ENCODE results near the gene F3. TPM values are rescaled to one million over a fixed set of nuclear protein-coding genes. Genes with fewer than 3 reads are reported as not detected.

F3 gene
- polyA plus RNA-seq, 3 donors: 66.5 to 115 (median 95.5) TPM

DNA sequence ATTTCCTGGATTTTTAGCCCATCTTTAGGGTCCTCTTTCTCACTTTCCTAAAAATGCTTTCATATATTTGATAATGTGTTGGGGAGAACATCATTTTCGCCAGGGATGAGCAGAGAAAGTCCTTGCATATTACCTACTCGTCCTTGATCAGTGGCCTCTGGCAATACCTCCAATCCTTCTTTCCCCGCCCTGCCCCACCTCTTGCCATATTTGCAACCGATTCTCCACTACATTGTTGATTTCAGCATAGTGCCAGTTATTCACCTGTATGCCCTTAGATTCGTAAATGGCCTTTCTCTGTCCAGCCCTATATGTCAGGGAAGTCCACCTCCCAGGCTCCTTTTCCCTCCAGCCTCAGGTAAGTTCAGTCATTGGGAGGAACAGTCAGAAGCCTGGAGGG, 13.5 kb upstream of the F3 start:
- 90 to 96% (median 92%) methylated on average over 5 of the region's 5 CpGs for WGBS, 3 donors
- no peak overlapping the region for H3K27ac ChIP-seq (ENCODE audit: low read depth, low read length)

DNA sequence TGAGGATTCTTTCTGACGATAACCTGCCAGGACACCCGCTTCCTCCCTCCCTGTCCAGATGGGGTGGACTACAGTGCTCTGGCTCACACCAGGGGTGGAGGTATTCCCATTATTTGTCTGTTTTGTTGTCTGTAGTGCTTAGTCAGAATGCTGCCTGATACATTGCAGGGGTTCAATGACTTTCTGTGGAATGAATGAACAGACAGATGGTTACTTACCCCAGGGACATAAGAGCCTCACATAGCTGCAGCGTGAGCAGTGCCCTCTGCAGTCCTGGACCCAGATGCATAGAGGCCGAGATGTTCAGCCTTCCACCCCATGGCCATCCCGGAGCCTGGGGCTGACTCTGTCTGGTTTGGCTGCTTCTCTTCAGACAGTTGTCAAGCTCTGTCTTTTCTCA, 13.0 kb upstream of the F3 start:
- whole genome bisulfite sequencing, 3 donors: 91 to 92% (median 91%) methylated on average over 5 of the region's 5 CpGs
- H3K27ac ChIP-seq (ENCODE audit: low read depth, low read length): no peak overlapping the region

DNA sequence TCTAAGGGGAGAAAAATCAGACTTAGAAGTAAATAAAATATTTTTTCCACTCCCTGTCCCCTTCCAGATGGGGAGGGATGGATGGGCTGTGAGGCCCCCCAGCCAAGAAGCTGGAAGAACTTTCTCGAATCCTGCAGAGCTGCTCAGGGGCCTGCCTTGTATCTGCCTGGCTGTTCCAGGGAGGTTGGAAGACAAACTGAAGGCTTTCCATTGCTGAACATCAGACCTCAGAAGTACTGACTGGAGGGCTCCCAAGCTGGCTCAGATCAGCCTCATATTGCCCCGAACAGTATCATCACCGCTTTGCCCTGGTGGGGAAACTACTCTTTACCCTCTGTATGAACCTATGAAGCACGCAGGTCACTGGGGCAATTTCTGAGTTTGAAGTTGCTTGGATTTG, 12.4 kb upstream of the F3 start:
- 82 to 94% (median 85%) methylated on average over 4 of the region's 4 CpGs for WGBS, 3 donors
- H3K27ac ChIP-seq (ENCODE audit: low read depth, low read length): no peak overlapping the region

DNA sequence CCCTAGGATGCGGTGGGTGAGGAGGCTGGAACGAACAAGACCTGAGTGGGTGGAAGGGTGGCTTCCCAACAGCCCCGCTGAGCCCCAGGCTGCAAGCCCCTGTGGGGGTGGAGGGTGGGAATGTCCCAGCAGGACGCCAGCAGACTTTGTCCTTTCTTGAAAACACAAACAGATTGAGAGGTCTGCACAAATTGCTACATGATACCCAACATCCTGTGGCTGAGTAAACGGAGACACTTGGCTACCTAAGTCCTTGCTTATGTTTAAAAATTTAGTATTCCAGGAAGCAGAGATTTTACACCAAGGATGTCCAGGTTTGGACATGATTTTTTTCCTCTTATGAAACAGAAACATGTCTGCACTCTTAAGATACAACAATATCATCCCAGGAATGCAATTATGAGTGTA, 11.8 kb upstream of the F3 start:
- H3K27ac ChIP-seq (ENCODE audit: low read depth, low read length): no peak overlapping the region
- 41 to 58% (median 48%) methylated on average over 5 of the region's 5 CpGs for WGBS, 3 donors

DNA sequence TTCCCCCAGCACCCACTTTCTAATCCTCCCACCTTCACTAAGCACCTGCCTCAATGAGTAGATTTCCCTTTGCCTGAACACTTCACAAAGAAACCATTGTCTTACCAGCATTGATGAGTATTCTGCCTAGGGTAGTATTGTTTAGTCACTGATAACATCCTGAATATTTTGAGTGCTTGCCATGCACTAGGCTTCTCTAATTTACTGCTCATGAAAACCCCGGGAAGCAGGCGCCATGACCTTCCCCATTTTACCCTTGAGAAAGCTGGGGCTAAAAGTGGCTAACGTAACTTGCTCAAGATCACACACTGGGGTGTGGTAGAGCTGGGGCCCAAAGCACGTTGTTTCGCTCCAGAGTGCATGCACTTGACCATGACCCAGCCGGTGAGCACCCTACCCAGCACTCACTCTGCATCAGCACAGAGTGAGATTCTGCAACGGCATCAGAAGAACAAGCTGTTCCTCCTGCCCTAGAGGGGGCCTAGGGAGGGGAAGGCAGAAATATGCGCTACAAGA, 10.6 kb upstream of the F3 start:
- WGBS, 3 donors: 78 to 89% (median 84%) methylated on average over 8 of the region's 8 CpGs
- no peak overlapping the region for H3K27ac ChIP-seq (ENCODE audit: low read depth, low read length)

DNA sequence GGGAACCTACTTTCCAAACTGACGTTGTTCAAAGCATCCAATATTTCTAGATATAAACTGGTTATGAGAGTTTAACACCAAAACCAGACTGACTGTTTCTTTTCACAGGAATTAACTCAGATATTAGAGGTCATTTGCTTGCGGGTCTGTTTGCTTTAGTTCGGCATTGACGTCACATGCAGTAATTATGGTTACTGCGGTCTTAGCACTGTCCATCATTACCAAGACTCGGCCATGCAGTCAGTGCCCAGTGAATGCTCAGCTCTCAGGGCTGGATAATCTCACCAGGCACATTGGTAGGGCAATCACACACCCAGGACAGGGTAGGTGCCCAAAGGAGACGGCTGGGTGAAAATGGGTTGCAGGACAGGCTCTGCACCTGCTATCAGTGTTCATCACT, 9.9 kb upstream of the F3 start:
- 42 to 96% (median 96%) methylated on average over 7 of the region's 7 CpGs for WGBS, 3 donors
- H3K27ac ChIP-seq (ENCODE audit: low read depth, low read length): no peak overlapping the region

DNA sequence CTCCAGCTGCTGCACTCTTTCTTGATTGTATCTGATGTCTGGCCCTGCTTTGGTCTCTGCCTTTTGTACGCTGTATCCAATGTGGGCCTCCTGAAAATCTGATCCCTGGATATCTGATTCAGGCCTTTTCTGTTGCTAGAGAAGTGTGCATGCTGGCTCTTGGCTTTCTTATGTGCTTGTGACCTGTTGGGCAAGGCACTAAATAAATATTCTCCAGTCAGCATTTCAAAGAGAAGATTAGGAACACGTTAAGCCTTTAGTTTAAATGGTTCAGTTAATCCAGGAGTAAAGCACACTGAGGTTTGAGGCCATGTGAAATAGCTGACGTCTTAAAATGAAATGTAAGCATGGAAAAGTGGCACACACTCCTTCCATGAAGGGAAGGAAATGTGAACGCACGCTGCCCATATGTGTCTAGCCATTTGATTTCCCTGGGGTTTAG, 9.3 kb upstream of the F3 start:
- no peak overlapping the region for H3K27ac ChIP-seq (ENCODE audit: low read depth, low read length)
- WGBS, 3 donors: 43 to 81% (median 76%) methylated on average over 5 of the region's 5 CpGs

DNA sequence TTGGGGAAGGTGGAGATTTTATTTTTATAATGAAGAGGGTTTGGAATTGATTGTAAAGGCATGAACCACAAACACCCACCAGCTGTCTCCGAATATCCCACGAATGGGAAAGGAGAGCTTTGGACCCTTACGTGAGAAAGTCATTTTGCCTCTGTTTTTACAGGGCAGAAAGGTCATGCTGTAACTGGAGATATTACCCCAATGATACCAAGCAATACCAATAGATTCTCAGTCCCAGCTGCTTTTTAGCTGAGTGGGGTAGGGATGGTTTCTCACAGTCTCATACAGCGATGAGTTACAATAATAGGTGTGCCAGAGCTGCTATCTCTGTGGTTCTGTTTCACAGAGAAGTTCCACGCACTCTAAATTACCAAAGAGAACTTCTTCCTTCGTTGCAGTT, 8.8 kb upstream of the F3 start:
- H3K27ac ChIP-seq (ENCODE audit: low read depth, low read length): no peak overlapping the region
- WGBS, 3 donors: 64 to 88% (median 81%) methylated on average over 6 of the region's 6 CpGs

DNA sequence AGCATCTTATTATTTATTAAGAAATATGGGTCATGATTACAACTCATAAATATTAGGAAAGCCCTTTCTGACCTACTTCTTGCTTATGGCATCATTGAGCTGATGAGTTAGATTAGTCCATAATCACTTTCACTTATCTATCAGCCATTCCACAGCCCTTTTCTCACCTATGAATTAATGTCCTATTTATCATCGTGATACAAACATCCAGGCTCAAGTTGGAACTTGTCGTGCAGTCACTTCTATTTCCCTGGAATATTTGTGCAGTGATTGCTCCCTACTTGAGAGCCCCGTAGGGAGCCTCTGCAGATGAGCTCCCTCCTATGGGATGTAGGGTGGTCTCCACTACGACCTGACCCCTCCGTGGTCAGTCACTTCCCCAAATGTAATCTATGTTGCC, 8.1 kb upstream of the F3 start:
- 75 to 81% (median 76%) methylated on average over 5 of the region's 5 CpGs for WGBS, 3 donors
- H3K27ac ChIP-seq (ENCODE audit: low read depth, low read length): no peak overlapping the region

DNA sequence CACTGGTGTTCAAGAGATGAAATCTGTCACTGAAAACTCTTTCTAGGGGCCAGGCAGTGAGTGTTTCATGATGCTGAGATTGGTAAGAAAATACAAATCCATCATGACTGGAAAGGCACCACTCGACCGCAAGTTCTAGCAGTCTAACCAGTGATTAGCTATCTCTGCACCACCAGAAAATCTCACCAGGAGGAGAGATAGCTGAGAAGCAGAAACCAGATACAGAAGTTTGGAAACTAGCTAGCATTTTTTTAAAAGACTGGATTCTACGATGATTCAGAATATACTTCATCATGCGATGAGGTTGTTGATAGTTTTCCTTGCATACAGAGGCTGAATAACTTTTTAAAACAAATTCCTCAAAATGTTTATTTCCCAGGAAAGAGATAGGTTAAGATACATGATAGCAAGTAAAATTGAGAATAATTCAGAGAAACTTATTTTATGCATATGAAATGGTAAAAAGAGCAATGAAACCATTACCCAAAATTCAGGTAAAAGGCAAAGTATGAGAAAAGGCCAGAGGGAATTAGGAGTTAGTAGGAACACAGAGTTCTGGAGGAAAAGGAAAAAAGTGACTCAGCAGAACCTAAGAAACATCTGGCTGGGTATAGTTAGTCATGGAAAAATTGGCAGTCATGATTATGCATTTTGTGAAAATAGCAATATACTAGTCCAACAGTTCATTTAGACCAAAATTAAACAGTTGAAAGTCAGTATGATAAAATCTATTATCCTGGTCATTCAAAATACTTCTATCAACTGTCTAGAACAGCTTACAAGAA, 3.3 kb upstream of the F3 start:
- WGBS, 3 donors: 65 to 71% (median 69%) methylated on average over 4 of the region's 4 CpGs
- H3K27ac ChIP-seq (ENCODE audit: low read depth, low read length): no peak overlapping the region

DNA sequence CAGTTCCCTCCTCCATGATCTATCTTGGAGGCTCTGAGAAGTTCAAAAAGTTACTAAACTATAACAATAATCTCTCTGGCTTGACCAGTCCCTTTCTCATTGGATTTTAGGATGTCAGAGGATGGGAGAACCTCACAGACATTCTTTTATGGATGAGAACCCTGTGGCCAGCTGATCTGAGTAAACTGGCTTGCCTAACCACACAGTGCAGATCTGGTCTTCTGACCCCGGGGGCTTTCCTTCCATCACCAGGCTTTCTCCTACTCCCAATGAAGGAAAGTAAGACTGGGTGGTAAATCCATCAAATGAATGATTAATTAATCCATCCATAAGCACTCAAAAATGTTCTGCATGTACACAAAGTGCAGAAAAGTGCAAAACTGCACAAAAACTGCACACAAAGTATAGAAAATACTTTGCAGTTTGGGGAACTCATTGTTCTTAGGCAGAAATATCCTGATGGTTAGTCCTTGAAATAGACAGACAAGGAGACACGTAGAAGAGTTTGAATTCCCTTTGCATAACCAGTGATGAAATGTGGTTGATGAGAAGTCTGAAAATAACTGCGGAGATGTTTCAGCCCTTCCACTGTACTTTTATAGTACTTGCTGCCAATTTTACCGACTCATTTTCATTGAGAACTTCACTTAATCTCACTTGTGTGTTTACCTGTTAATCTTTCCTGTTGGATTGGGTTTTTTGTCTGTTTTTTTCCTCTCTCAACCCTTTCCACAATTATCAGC, 2.5 kb upstream of the F3 start:
- 48 to 54% (median 50%) methylated on average over 4 of the region's 4 CpGs for WGBS, 3 donors
- no peak overlapping the region for H3K27ac ChIP-seq (ENCODE audit: low read depth, low read length)

DNA sequence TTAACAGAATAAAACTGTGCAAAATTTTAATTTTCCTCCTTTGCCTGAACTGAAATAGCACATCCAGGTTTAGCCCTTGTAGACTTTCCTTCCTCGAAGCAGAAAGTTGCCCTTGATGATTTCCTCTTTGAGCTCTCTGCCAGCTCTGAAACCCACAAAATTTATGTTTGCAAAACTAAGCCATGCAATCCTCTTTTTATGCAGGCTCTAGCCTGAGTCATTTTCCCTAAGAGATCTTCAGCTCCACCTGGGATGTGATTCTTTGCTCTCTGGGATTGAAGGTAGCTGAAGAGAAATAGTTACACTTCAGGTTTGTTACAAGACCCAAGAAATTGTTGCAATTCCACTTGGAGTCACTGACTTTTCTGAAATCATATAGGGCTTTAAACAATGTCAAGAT, 1.4 kb upstream of the F3 start:
- no peak overlapping the region for H3K27ac ChIP-seq (ENCODE audit: low read depth, low read length)
- WGBS, 3 donors: 4 to 23% (median 7%) methylated on average over 1 of the region's 1 CpG

DNA sequence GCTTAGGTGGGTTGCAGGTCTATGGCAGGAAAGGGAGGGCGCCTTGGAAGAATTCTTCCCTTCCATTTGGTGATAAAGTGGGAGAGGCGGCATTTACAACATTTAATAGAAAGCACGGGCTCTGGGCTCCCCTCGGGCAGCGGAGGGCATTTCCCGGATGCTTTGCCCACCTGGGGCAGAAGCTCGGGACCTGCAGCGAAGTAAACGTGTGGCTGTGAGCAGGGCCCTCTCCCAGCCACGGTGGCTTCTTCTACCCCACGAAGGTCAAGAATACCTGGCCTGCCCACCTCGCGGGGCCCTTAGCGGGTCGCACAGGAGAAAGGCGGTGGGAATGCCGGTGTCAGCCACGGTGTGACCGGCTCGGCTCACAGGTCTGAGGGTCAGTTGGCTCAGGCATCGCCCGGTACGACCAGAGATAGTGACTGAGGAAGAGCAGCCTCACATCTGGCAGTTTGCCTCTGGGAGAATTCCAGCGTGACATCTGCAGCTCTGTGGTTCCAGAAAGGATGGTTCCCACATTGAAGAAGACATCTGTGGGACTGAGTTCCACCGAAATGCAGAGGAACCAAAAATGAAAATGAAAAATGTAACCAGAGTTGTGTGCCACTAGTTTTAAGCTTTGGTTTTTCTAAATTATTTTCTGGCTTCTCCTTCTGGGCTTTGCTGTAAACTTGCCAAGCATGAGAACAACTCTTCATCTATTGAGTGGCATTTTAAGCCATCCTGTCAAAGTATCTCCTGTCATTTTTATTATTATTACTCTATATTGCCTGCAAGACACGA, 720 bp upstream of the F3 start:
- WGBS, 3 donors: 1 to 2% (median 2%) methylated on average over 26 of the region's 26 CpGs
- H3K27ac ChIP-seq (ENCODE audit: low read depth, low read length): peak overlapping the region; percentile 21

DNA sequence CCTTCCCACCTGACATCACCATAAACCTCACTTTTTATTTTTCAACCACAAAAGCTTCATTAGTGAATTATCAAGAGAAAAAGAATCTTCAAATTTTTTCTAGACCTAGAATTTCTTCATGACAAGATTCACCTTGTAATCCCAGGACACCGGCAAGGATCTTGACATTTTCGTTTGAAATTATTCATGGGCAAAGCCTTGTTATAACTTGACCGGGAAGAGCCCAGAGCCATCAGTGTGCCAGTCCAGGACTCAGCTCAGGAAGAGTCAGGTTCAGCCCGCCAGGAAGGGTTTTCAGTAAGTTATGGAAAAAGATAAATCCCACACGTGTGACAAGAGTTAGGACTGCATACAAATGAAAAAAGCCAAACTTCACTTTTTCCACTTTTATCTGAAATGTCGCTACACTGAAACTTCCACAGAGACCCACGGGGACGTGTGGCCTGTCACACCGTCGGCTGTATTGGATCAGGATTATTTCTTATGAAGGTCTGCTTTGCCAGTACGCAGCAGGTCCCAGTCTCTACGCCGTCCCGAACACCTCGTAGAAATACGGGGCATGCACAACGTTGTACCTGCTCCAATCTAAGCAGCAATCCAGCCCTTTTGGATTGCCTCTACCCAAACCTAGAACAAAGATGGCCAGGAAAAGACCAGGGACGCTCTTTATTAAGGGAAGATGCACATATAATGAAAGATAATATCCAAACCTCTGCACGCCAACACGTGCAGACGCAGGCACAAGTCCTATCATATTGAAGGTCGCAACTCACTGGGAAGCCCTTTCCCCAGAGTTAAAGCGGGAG, 916 bp downstream of the F3 start:
- WGBS, 3 donors: 20 to 43% (median 42%) methylated on average over 23 of the region's 23 CpGs
- peak overlapping the region; percentile 65 for H3K27ac ChIP-seq (ENCODE audit: low read depth, low read length)

DNA sequence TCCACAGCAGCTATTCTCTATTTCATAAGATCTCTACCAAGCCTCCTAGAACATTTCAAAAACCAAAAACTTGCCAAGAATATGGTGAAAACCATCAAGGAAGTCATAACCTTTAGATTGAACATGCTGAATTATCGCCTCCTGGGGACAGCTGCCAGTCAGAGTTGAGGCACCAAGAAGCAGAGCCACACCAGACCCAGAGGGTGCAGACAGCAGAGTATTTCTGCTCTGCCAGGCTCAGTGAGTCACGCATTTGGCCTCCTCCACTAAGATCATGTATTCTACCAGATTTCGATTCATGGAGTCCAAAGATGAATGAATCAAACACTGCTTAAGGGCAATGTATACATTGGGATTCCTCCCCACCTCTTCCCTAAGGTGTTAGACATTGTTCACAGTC, 2.1 kb downstream of the F3 start:
- H3K27ac ChIP-seq (ENCODE audit: low read depth, low read length): no peak overlapping the region
- 72 to 89% (median 76%) methylated on average over 3 of the region's 3 CpGs for WGBS, 3 donors

DNA sequence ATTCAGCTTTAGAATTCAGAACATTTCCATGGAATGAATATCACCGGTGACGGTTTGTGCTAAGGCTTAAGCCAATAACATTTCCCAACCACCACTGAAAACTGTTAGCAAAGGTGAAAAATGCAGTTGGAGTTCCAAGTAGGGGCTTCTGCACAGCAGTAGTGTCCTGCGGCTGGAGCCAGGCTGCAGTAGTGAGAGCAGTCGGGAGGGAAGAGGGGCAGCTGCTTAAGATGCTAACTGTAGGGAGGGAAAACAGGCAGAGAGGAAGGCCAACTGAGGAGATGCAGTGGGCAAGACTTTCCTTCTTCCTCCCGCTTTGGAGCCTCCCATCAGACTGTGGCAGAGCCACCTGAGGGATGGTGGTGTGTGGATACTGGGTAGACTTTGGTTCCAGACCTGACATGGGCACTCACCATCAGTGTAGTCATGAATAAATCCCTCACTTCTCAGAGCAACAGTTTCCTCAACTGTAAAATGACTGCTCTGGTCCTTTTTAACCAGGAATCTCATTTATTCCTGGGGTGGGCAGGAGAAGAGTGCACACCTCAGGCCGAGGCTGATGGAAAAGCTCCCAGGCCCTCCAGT, 3.2 kb downstream of the F3 start:
- no peak overlapping the region for H3K27ac ChIP-seq (ENCODE audit: low read depth, low read length)
- 63 to 69% (median 65%) methylated on average over 6 of the region's 6 CpGs for WGBS, 3 donors

DNA sequence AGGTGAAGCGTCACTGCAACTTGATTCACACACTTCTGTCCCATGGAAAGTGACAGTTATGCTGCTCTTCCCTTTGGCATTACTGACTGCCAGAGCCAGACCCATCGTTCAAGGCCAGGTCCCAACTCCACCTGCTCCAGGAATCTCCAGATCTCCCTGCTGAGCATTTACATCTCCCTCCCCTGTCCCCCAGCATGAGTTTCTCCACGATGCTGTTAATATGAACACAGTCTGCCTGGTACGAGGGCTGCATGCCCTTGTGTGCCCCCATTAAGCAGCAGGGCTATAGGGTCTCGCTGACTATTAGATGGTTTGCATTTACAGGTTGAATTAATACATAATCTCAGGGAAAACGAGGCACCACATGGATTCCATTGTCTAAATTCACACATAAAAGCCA, 4.3 kb downstream of the F3 start:
- no peak overlapping the region for H3K27ac ChIP-seq (ENCODE audit: low read depth, low read length)
- 65 to 77% (median 77%) methylated on average over 6 of the region's 6 CpGs for whole genome bisulfite sequencing, 3 donors

DNA sequence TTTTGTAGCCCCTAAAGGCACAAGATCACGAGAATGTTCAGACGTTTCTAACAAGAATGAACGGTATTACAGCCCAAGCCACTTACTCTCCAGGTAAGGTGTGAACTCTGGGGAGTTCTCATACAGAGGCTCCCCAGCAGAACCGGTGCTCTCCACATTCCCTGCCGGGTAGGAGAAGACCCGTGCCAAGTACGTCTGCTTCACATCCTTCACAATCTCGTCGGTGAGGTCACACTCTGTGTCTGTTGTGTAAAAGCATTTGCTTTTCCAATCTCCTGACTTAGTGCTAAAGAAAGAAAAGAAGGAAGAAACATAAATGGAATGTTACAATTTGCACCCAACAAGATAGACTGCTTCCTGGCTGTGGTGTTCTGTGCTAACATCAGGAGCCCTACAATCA, 5.7 kb downstream of the F3 start:
- 72 to 84% (median 80%) methylated on average over 9 of the region's 9 CpGs for WGBS, 3 donors
- H3K27ac ChIP-seq (ENCODE audit: low read depth, low read length): no peak overlapping the region

Data from adipose tissue (tissue), 3 donors.